ENCODE data around the gene PRKAA1.
"Not testable (repeated sequence)": the region's sequence is repeated elsewhere in the genome, so short reads cannot be mapped to it uniquely, and the experiment has no call there.

Gene PRKAA1

GRCh38 chr5:40720069-40720468 is 78.1 kb downstream of the PRKAA1 start:
- DNase-seq, result no peak

- no peak for DNase-seq
Measured at GRCh38 chr5:40717281-40717680, 80.9 kb downstream of the PRKAA1 start.

- DNase-seq, result no peak
Measured at GRCh38 chr5:40716590-40716989, 81.6 kb downstream of the PRKAA1 start.

- peak in 1 of 2 donors; percentile 75 for DNase-seq
Measured at GRCh38 chr5:40716000-40716399, 82.2 kb downstream of the PRKAA1 start.

GRCh38 chr5:40714001-40714400 is 84.2 kb downstream of the PRKAA1 start:
- no peak for DNase-seq

- DNase-seq, result not testable (repeated sequence)
Measured at GRCh38 chr5:40710575-40710974, 87.6 kb downstream of the PRKAA1 start.
